GM19099 (cell line): Measurements from ENCODE around the gene DIO2.

Source experiments
- POLR2A ChIP-seq: IDR thresholded peaks from 3 replicates; pipeline ENCODE4 v1.6.1; 2011; ENCODE audit warnings: low read depth; ENCODE audit not compliant: insufficient read length; ENCODE audit errors: extremely low read depth

Gene DIO2

DNA sequence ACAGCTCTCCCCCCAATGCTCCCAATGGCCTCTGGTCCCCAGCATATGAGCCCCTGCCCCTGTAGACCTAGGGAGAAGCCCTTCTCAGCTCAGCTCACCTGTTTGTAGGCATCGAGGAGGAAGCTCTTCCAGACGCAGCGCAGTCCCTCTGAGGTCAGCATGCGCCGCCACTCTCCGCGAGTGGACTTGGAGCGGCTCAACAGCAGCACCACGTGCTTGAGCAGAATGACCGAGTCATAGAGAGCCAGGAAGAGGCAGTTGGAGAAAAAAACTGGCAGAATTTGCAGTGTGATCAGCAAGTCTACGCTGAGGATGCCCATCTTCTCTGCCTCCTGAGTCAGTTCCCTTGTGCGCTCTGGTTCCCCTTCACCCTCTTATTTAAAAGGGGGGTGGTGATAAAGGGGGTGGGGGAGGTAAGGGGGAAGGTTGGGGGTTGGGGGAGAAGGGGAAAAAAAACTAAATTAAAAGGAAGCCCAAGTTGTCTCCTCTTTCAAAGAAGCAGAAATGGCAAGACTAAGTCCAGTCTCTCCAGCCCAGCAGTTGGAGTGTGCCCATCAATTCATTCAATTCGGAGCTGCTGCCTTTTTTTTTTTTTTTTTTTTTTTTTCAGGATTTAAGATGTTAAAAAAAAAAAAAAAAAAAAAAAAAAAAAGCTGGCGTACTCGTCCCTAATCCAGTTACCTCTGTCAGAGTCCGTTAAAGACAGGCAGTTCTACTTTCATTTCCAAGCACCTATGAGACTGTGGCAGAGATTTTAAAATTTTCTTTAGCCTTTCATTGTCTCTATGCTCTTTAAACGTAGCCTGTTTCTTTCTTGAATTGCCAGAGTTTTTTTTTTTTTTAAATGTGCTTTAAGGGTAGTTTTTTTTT, at the start of gene DIO2:
DIO2 (minus strand) TSS at position 352 of the 870 bp plus-strand sequence; CDS start at position 320, 32 bp downstream.
- TF ChIP-seq POLR2A, result no peak

DNA sequence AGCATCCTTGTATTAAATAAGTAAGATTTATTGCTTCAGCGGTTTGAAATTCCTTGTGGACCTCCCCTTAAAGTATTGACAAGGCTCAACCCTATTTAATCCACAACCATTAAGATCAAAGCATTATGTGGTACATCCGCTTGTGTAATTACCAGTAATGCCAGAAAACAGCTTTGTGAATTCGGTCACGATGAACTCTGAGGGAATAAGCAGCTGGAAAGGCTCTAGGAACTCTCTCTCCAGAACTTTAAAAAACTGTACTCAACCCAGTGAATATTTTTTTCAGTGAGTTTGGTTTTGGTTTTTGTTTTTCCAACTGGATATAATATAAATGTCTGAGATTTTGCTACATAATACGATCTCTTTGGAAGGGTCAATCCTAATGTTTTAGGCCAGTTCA, 49.3 kb upstream of the DIO2 start:
- no peak for TF ChIP-seq POLR2A

DNA sequence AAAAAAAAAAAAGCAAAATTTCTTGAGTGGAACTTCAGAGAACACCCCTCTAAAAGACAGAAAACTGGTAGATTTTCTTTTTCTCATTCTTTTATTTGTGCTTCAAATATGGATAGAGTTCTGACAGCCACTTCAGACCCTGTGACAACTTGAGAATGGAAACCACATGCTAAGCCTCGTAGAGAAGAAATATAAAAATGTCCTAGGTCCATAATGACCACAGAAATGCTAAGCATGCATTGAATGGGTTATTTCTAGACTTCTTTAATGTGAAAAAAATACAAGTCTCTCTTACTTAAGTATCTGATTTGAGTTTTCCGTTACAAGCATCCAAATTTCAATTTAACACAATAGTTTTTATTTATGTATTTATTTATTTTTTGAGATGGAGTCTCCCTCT, 28.3 kb upstream of the DIO2 start:
- TF ChIP-seq POLR2A, result no peak

DNA sequence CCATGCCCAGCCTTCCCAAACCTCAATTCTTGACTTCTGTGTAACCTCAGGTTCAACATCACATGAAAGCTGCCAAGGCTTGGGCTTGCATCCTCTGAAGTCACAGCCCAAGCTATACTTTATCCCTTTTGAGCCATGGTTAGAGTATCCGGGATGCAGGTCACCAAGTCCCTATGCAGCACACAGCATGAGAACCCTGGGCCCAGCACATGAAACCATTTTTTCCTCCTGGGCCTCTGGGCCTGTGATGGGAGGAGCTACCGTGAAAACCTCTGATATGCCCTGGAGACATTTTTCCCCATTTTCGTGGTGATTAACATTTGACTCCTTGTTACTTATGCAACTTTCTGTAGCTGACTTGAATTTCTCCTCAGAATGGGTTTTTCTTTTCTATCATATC, 25.8 kb upstream of the DIO2 start:
- TF ChIP-seq POLR2A, result no peak

DNA sequence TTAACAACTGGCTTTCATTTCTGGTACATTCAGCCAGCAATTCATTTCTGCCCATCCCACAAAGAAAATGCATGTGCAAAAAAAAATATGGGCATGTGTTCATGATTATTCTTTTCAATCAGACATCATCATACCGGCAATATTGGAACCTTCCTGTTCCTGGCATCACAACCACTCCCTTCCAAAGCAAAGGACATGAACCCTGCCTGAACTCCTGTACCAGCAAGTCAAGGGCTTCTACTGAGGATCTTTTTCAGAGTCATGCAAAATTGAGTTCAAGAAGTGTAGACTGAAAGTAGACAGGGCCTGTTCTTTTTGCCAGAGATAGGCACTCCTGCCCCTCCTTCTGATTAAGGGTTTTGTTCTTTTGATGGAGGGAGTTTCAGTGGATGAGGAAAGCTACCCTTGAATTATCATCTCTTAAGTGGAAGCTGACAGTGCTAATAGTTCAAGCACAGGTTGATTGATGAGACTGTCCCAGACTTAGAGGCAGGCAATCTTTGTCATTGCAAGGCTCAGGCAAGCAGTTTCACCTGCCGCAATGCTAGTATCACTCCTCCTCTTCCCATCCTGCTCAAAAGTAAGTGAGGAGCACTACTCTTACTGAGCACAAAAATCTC, 22.3 kb upstream of the DIO2 start:
- TF ChIP-seq POLR2A, result no peak

DNA sequence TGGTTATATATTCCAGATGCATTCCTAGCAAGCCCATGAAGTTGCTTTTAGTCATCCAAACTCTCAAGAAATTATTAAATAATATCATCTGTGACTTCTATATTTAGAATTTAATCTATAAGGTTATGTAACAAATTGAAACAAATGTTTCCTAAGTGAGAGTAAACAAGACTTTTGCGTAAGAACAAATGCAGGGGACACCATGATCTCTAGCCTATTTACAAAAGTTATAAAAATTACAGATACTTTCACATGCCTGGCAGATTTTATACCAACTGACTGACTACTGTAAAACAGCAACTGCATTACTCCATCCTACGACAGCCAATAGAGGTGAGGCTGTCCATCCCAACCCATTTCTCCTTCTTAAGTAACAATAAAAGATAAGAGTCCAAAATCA, 20.4 kb upstream of the DIO2 start:
- no peak for TF ChIP-seq POLR2A

DNA sequence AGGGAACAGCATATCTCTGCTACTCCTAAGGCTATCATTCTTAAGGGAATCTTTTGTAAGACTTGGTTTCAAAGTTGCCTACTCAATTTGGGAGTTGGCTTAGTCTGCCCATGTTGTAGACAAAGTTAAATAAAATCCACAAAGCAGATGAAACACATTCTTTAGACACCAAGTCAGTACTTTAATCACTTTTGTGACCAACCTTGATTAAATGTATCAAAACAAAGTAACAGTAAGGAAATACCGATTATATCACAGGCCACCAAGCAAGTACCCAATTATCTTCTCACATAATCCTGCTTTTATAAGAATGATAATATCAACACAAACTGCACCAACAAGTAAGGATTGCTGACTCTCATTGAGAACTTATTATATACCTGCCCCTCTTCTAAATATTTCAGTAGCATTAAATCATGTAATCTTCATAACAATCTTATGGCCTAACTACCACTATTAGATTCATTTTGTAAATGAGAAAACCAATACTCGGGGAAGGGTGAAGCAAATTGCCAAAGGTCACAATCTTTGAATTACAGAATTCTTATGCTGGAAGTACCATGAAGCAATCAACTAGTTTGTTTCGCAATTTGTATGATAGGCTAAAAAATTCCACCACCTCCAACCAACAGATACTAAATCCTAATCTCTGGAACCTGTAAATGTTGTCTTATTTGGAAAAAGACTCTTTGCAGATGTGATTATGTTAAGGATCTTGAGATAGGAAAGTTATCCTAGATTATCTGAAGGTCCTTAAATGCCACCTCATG, 12.6 kb upstream of the DIO2 start:
- TF ChIP-seq POLR2A, result no peak

DNA sequence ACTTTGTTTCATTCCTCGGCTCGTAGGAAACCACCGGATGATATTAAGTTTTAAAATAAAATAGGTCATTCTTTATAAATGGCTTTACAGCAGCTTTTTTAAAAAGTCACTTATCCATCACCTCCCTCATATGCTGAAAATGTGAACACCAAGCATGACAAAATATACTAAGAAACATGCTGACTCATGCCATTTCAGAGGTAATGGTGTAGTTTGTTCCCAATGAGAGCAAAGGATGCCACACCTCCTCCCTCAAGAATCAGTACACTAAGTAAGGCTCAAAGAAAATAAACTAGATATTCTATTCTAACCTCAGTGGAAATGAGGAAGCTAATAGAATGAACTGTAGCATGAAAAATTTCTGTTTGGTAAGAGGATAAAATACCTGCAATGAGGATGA, 5.5 kb upstream of the DIO2 start:
- no peak for TF ChIP-seq POLR2A

DNA sequence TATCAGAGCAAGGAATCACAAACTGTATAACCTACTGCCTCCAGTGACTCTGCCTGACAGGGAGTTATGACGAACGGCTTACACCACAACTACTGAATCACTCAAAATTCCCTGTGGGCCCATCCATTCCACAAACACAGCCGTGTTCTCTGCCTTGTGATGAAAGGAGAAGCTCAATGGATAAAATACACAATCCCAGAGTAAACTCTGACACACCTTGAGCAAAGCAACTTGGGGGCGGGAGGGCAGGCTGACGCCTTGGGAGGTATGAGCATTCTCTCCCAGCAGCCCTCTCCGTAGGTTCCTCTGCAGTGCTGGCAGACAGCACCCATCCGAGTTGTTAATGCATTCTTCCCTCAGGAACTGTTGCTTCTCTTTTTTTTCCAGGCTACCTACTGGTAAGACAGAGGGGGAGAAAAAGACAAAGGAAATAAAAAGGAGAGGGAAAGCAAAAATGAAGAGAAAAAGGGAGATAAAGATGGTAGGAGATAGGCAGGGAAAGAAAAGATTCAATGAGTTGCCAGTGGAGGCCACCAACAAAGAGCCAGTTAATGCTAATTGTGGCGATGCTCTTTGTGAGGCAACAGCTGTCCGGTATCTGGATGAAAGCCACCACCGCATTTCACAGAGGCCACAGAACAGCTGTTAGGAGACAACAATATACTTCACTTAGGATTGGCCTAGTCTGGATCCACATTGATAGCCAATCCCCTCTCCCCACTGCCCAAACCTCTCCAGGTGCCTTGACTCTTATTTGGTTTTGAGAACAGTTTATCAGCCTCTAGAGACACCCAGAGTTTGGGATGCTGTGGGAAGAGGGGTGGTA, 4.7 kb upstream of the DIO2 start:
- TF ChIP-seq POLR2A, result no peak

DNA sequence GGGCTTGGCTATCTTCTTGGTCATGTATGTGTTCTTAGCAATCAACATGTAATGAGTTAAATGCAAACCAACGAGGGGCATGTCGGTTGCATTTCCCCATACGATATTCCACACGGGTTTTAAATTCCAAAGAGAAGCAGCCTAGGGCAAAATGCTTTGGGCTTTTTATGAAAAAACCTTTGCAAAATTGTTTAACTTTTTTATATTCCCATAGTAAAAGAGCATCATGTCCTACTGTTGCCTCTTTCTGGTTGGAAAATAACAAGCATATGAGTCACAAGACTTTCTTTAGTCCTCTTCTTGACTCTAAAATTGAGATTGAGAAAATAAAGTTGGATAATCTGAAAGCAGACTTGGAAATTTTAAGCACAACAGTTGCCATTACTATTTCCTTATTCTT, 3.8 kb upstream of the DIO2 start:
- no peak for TF ChIP-seq POLR2A

DNA sequence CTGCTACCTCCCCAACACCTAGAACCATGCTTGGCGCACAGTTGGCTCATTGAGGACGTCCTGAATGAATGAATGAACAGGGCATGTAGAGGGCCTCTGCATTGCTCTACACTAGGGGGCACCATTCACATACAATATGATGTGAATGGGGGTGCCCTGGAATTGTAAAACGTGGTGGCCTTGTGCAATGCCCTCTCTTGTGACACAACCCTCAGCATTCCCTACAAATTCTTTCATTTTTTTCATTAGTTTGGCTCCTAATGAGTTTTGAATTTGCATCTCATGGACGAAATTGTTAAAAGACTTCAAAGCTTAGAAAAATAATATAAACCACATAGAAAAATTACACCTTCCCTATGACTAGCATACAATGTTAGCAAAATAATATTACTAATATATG, 2.3 kb upstream of the DIO2 start:
- no peak for TF ChIP-seq POLR2A

DNA sequence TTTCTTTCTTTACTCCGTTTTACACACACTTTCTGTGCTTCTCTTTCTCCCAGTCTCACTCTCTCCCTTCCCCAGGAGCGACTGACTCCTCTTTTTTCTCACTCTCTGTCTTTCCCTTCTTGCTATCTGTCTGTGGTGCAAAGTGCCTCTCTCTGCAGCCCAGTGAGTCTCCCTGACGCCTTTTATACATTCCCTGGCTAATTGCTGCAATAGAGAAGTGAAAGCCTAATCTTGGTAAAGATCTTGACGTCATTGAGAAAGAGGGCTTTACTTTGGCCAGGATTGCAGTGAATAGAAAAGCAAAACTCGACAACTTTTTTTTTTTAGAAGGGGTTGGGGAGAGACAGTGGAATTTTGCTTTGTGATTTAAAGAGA, 706 bp upstream of the DIO2 start:
- TF ChIP-seq POLR2A, result no peak

DNA sequence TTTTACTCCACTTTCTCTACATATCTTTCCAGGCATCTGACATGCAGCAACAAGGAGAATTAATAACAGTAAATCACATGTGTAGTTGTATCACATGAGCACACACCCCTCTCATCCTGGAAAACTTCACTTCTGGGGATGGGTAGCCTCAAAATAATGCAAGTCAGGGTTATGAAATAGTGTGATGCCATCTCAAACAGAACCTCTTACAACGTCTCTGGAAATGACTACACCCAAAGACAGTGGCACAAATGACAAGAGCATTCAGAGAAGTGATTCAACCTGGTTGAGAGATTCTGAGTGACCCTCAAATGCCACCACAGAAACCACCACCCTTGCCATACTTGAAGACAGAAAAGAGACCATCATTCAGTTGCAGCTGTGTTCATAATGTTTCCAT, 2.8 kb downstream of the DIO2 start:
- TF ChIP-seq POLR2A, result no peak

DNA sequence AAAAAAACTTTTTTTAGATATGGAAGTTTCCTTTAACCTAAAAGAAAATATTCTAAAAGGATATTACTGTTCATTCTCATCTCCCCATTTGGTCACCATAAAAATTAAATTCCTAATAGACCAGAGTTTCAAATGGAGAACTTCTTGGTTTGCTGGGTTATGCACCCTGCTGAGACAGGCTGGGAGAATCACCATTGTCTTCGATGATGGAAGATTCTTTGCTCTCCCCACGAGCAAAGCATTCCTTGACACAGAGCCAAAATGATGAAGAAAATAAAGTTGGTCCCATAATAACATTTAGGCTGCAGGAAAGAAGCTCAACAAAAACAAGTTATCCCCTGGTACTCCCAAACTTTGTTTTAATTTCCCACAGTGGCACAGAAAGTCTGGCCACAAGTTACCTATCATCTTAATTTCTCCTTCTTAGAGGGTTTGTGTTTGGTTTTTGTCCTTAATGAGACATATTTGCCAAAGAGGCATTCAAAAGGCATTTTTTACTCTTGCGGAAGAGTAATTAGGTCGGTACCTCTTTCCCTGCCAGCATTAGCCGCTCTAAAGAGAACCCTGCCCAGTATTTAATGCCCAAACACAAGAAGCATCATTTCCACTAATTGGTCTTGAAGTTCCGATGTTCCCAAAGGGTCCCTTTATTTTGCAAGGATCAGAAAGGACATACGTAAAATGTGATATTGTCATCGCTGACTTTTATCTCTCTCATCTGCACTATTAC, 4.8 kb downstream of the DIO2 start:
- no peak for TF ChIP-seq POLR2A
